ENCODE data around the gene TMEM89. TPM values are rescaled to one million over a fixed set of nuclear protein-coding genes. Genes with fewer than 3 reads are reported as not detected.

The TMEM89 gene
- total and polyA plus RNA-seq, 8 donors: not detected

GRCh38 chr3:48594417-48595049, 27.0 kb downstream of the TMEM89 start:
- no peak for ATAC-seq
- intact Hi-C loops (cut with DNase I): no loop called here
- Histone ChIP-seq H3K27ac (no peak overlapping the region), H3K36me3 (peaks cover 0 to 10% (median 4%) of the 10 kb centered on the region in 3 donors), H3K27me3 (no peaks in the 10 kb centered on the region), H3K4me1 (no peaks in the 10 kb centered on the region), H3K9me3 (no peaks in the 10 kb centered on the region), H3K4me3 (peak overlapping the region in 1 of 4 donors; percentile 17)
- DNase-seq: peak in 1 of 6 donors; percentile 63
- TF ChIP-seq CTCF (IDR thresholded peaks at IDR 0.05): no peak
- 35 to 41% methylated on average over 32 to 39 of the region's 39 CpGs for WGBS, 2 donors
- no peak for FAIRE-seq

- no peak overlapping the region for H3K4me3 ChIP-seq
- no peaks in the 10 kb centered on the region for H3K9me3 ChIP-seq
- 81 to 83% methylated on average over 9 of the region's 9 CpGs for WGBS, 2 donors
- H3K4me1 ChIP-seq: no peaks in the 10 kb centered on the region
- H3K27ac ChIP-seq: no peak overlapping the region
- intact Hi-C loops (cut with DNase I): no loop called here
- ATAC-seq (no peak), DNase-seq (peak in 1 of 6 donors; percentile 39), FAIRE-seq (no peak)
- H3K36me3 ChIP-seq: no peaks in the 10 kb centered on the region
- no peaks in the 10 kb centered on the region for H3K27me3 ChIP-seq
- no peak for TF ChIP-seq CTCF (IDR thresholded peaks at IDR 0.05)
Measured at GRCh38 chr3:48593337-48593736, 28.2 kb downstream of the TMEM89 start.

- TF ChIP-seq CTCF (IDR thresholded peaks at IDR 0.05): no peak
- intact Hi-C loops (cut with DNase I): no loop called here
- DNase-seq (peak in 1 of 6 donors; percentile 54), FAIRE-seq (no peak), ATAC-seq (no peak)
- Histone ChIP-seq H3K4me3 (no peak overlapping the region), H3K27ac (no peak overlapping the region), H3K9me3 (no peaks in the 10 kb centered on the region), H3K4me1 (no peaks in the 10 kb centered on the region), H3K36me3 (no peaks in the 10 kb centered on the region), H3K27me3 (no peaks in the 10 kb centered on the region)
- 79 to 86% methylated on average over 21 of the region's 21 CpGs for WGBS, 2 donors
Measured at GRCh38 chr3:48592519-48593087, 29.0 kb downstream of the TMEM89 start.

GRCh38 chr3:48591886-48592518, 29.6 kb downstream of the TMEM89 start:
- DNase-seq: peak in 1 of 6 donors; percentile 50
- H3K27ac ChIP-seq: no peak overlapping the region
- no peaks in the 10 kb centered on the region for H3K9me3 ChIP-seq
- no peaks in the 10 kb centered on the region for H3K36me3 ChIP-seq
- no peak for ATAC-seq
- no peak for TF ChIP-seq CTCF (IDR thresholded peaks at IDR 0.05)
- 84 to 87% methylated on average over 22 of the region's 22 CpGs for WGBS, 2 donors
- H3K27me3 ChIP-seq: no peaks in the 10 kb centered on the region
- H3K4me3 ChIP-seq: no peak overlapping the region
- intact Hi-C loops (cut with DNase I): no loop called here
- no peaks in the 10 kb centered on the region for H3K4me1 ChIP-seq
- FAIRE-seq: no peak

GRCh38 chr3:48591436-48591835, 30.1 kb downstream of the TMEM89 start:
- Histone ChIP-seq H3K36me3 (no peaks in the 10 kb centered on the region), H3K9me3 (no peaks in the 10 kb centered on the region), H3K27me3 (no peaks in the 10 kb centered on the region), H3K27ac (no peak overlapping the region), H3K4me1 (no peaks in the 10 kb centered on the region), H3K4me3 (no peak overlapping the region)
- no peak for TF ChIP-seq CTCF (IDR thresholded peaks at IDR 0.05)
- ATAC-seq (no peak), FAIRE-seq (no peak), DNase-seq (no peak)
- intact Hi-C loops (cut with DNase I): no loop called here
- WGBS, 2 donors: 80 to 88% methylated on average over 13 to 14 of the region's 14 CpGs
